ENCODE results near the gene CDKL4.
"Not testable (repeated sequence)": the region's sequence is repeated elsewhere in the genome, so short reads cannot be mapped to it uniquely, and the experiment has no call there.

CDKL4 gene

GRCh38 chr2:39228413-39229209 lies 15.2 kb downstream of the CDKL4 start:
- DNase-seq (ENCODE audit: low spot score): no peak

GRCh38 chr2:39227628-39228412 lies 15.9 kb downstream of the CDKL4 start:
- peak; percentile 85 for DNase-seq (ENCODE audit: low spot score)

- DNase-seq (ENCODE audit: low spot score): no peak
Measured at GRCh38 chr2:39225567-39225966, 18.2 kb downstream of the CDKL4 start.

- DNase-seq (ENCODE audit: low spot score): no peak
Measured at GRCh38 chr2:39223909-39224308, 19.9 kb downstream of the CDKL4 start.

GRCh38 chr2:39221459-39221858 lies 22.3 kb downstream of the CDKL4 start:
- DNase-seq (ENCODE audit: low spot score): no peak

GRCh38 chr2:39220136-39220535 lies 23.6 kb downstream of the CDKL4 start:
- DNase-seq (ENCODE audit: low spot score): no peak

GRCh38 chr2:39218391-39218790 lies 25.4 kb downstream of the CDKL4 start:
- DNase-seq (ENCODE audit: low spot score): no peak

GRCh38 chr2:39217192-39217550 lies 26.6 kb downstream of the CDKL4 start:
- no peak for DNase-seq (ENCODE audit: low spot score)

- no peak for DNase-seq (ENCODE audit: low spot score)
Measured at GRCh38 chr2:39216346-39217191, 27.2 kb downstream of the CDKL4 start.

GRCh38 chr2:39215545-39215944 lies 28.2 kb downstream of the CDKL4 start:
- DNase-seq (ENCODE audit: low spot score): no peak

GRCh38 chr2:39213015-39213414 lies 30.8 kb downstream of the CDKL4 start:
- no peak for DNase-seq (ENCODE audit: low spot score)

GRCh38 chr2:39210846-39211245 lies 32.9 kb downstream of the CDKL4 start:
- DNase-seq (ENCODE audit: low spot score): no peak

GRCh38 chr2:39203382-39203781 lies 40.4 kb downstream of the CDKL4 start:
- no peak for DNase-seq (ENCODE audit: low spot score)

- DNase-seq (ENCODE audit: low spot score): no peak
Measured at GRCh38 chr2:39202639-39203369, 41.0 kb downstream of the CDKL4 start.

- DNase-seq (ENCODE audit: low spot score): not testable (repeated sequence)
Measured at GRCh38 chr2:39197003-39197402, 46.8 kb downstream of the CDKL4 start.

- DNase-seq (ENCODE audit: low spot score): no peak
Measured at GRCh38 chr2:39194686-39195085, 49.1 kb downstream of the CDKL4 start.

GRCh38 chr2:39188960-39189494 lies 54.7 kb downstream of the CDKL4 start:
- no peak for DNase-seq (ENCODE audit: low spot score)

GRCh38 chr2:39183673-39184072 lies 60.1 kb downstream of the CDKL4 start:
- DNase-seq (ENCODE audit: low spot score): no peak

- DNase-seq (ENCODE audit: low spot score): no peak
Measured at GRCh38 chr2:39181297-39181696, 62.5 kb downstream of the CDKL4 start.

- no peak for DNase-seq (ENCODE audit: low spot score)
Measured at GRCh38 chr2:39179974-39180960, 63.5 kb downstream of the CDKL4 start.

Measured in hematopoietic multipotent progenitor cell treated with erythropoietin and hydrocortisone succinate and interleukin-3 and kit ligand, for 17 days (in vitro differentiated cells).